NCI-H345 treated with DMSO at 0.1 percent for 48 hours (cell line): ENCODE measurements around the gene SESTD1.
"Not testable (repeated sequence)": the region's sequence is repeated elsewhere in the genome, so short reads cannot be mapped to it uniquely, and the experiment has no call there.

Experiments used
- DNase-seq: peaks from one replicate; lab custom pipeline; 2025; ENCODE audit not compliant: unreplicated experiment; lab: John Stamatoyannopoulos, UW

The SESTD1 gene

GRCh38 chr2:179268277-179268925 is 3.8 kb upstream of the SESTD1 start:
- no peak for DNase-seq

- no peak for DNase-seq
Measured at GRCh38 chr2:179266271-179266670, 1.6 kb upstream of the SESTD1 start.

- no peak for DNase-seq
Measured at GRCh38 chr2:179265082-179265510, 464 bp upstream of the SESTD1 start.

- peak; percentile 46 for DNase-seq
Measured at GRCh38 chr2:179263446-179264367, 925 bp downstream of the SESTD1 start.

- no peak for DNase-seq
Measured at GRCh38 chr2:179263015-179263414, 1.6 kb downstream of the SESTD1 start.

- no peak for DNase-seq
Measured at GRCh38 chr2:179262077-179262660, 2.5 kb downstream of the SESTD1 start.

- DNase-seq = no peak
Measured at GRCh38 chr2:179261151-179261825, 3.3 kb downstream of the SESTD1 start.

- DNase-seq = no peak
Measured at GRCh38 chr2:179260224-179260623, 4.4 kb downstream of the SESTD1 start.

- no peak for DNase-seq
Measured at GRCh38 chr2:179255129-179255528, 9.5 kb downstream of the SESTD1 start.

- no peak for DNase-seq
Measured at GRCh38 chr2:179253226-179253625, 11.4 kb downstream of the SESTD1 start.

GRCh38 chr2:179252423-179252822 is 12.2 kb downstream of the SESTD1 start:
- DNase-seq = no peak

- DNase-seq = no peak
Measured at GRCh38 chr2:179251870-179252269, 12.8 kb downstream of the SESTD1 start.

- DNase-seq = no peak
Measured at GRCh38 chr2:179250848-179251504, 13.7 kb downstream of the SESTD1 start.

- DNase-seq = no peak
Measured at GRCh38 chr2:179250095-179250494, 14.5 kb downstream of the SESTD1 start.

GRCh38 chr2:179248024-179248348 is 16.6 kb downstream of the SESTD1 start:
- no peak for DNase-seq

- no peak for DNase-seq
Measured at GRCh38 chr2:179247318-179248023, 17.2 kb downstream of the SESTD1 start.

GRCh38 chr2:179245843-179246242 is 18.8 kb downstream of the SESTD1 start:
- not testable (repeated sequence) for DNase-seq

GRCh38 chr2:179243046-179243445 is 21.6 kb downstream of the SESTD1 start:
- no peak for DNase-seq

GRCh38 chr2:179240481-179241451 is 23.9 kb downstream of the SESTD1 start:
- DNase-seq = no peak
